GM06990 (cell line): ENCODE data around the gene CPN1.

Source experiments
- DNase-seq: peaks from one replicate; pipeline ENCODE4 v3.0.0-alpha.2; 2011; ENCODE audit not compliant: insufficient read length; ENCODE audit errors: extremely low read depth
- H3K27me3 ChIP-seq: replicated peaks from 2 replicates; pipeline ENCODE4 v1.6.0; 2011; ENCODE audit warnings: low read length; ENCODE audit not compliant: control insufficient read depth, insufficient read depth
- H3K36me3 ChIP-seq: 2 replicates; pipeline ENCODE4 v1.5.1; 2011; ENCODE audit warnings: low read length; ENCODE audit not compliant: control insufficient read depth, insufficient read depth
- H3K4me3 ChIP-seq: replicated peaks from 2 replicates; pipeline ENCODE4 v1.5.1; 2011; ENCODE audit warnings: low read depth, mild to moderate bottlenecking, control low read depth, low read length
- CTCF ChIP-seq: IDR thresholded peaks from 2 replicates; pipeline ENCODE4 v1.5.1; 2011; ENCODE audit warnings: low read length, control low read depth, mild to moderate bottlenecking, inconsistent platforms; ENCODE audit not compliant: insufficient read depth, poor library complexity, severe bottlenecking

CPN1 gene

GRCh38 chr10:100061401-100061800, 20.3 kb downstream of the CPN1 start:
- Histone ChIP-seq H3K36me3 (no peaks in the 10 kb centered on the region), H3K27me3 (no peaks in the 10 kb centered on the region), H3K4me3 (no peak overlapping the region)
- no peak for TF ChIP-seq CTCF
- DNase-seq: no peak

- no peaks in the 10 kb centered on the region for H3K27me3 ChIP-seq
- DNase-seq: no peak
- TF ChIP-seq CTCF: no peak
- no peaks in the 10 kb centered on the region for H3K36me3 ChIP-seq
- no peak overlapping the region for H3K4me3 ChIP-seq
These were observed 23.7 kb downstream of the CPN1 start for GRCh38 chr10:100057948-100058347.

GRCh38 chr10:100053686-100054460, 27.8 kb downstream of the CPN1 start:
- no peak for TF ChIP-seq CTCF
- DNase-seq: no peak
- Histone ChIP-seq H3K4me3 (no peak overlapping the region), H3K36me3 (no peaks in the 10 kb centered on the region), H3K27me3 (no peaks in the 10 kb centered on the region)

- H3K4me3 ChIP-seq: no peak overlapping the region
- H3K27me3 ChIP-seq: no peaks in the 10 kb centered on the region
- peak; percentile 90 for TF ChIP-seq CTCF
- H3K36me3 ChIP-seq: no peaks in the 10 kb centered on the region
- DNase-seq: peak; percentile 69
These were observed 35.6 kb downstream of the CPN1 start for GRCh38 chr10:100046021-100046486.

- DNase-seq: no peak
- Histone ChIP-seq H3K36me3 (no peaks in the 10 kb centered on the region), H3K27me3 (no peaks in the 10 kb centered on the region), H3K4me3 (no peak overlapping the region)
- TF ChIP-seq CTCF: no peak
These were observed 36.1 kb downstream of the CPN1 start for GRCh38 chr10:100045592-100045991.
